GM19467 (cell line): ENCODE results near the gene KCTD11.

Source experiments
- ATAC-seq: cut with Tn5 transposase; IDR thresholded peaks from one replicate; pipeline ENCODE4 v1.9.1; 2021; ENCODE audit warnings: mild to moderate bottlenecking, moderate library complexity; ENCODE audit not compliant: unreplicated experiment

The KCTD11 gene

GRCh38 chr17:7403043-7403726, 51.2 kb downstream of the KCTD11 start:
- ATAC-seq = no peak

GRCh38 chr17:7403727-7403976, 51.7 kb downstream of the KCTD11 start:
- ATAC-seq = no peak

- peak; percentile 91 for ATAC-seq
Measured at GRCh38 chr17:7403977-7404736, 52.2 kb downstream of the KCTD11 start, which contains the start of gene TMEM256. TMEM256 (minus strand) TSS chr17:7404097; CDS start chr17:7404084, 13 bp downstream.
